H1 (cell line): Measurements from ENCODE around the gene CBARP. TPM values are rescaled to one million over a fixed set of nuclear protein-coding genes. Genes with fewer than 3 reads are reported as not detected.

Source experiments
- BACH1 ChIP-seq: IDR thresholded peaks from 2 replicates; pipeline ENCODE4 v1.6.1; 2012; ENCODE audit warnings: low read length, improper control_type of control experiment
- CHD1 ChIP-seq: IDR thresholded peaks from 2 replicates; pipeline ENCODE4 v1.6.1; 2012; ENCODE audit warnings: low read depth, low read length, improper control_type of control experiment
- CHD7 ChIP-seq: fragments of 300-600 bp; sonication (generic); IDR thresholded peaks from 2 replicates; pipeline ENCODE4 v1.7.1; 2012; ENCODE audit warnings: low read length, moderate library complexity, mild to moderate bottlenecking, inconsistent platforms; ENCODE audit not compliant: insufficient replicate concordance
- CREB1 ChIP-seq: IDR thresholded peaks from 2 replicates; pipeline ENCODE4 v1.6.1; 2012; ENCODE audit warnings: inconsistent platforms
- EGR1 ChIP-seq: IDR thresholded peaks from 2 replicates; pipeline ENCODE4 v1.6.1; 2011; ENCODE audit warnings: low read depth, low read length, borderline replicate concordance
- EZH2 ChIP-seq: fragments of 200-600 bp; sonication (generic); IDR thresholded peaks from 2 replicates; pipeline ENCODE4 v1.7.1; 2012; ENCODE audit warnings: low read depth, mild to moderate bottlenecking, moderate library complexity, low read length, inconsistent platforms; ENCODE audit not compliant: severe bottlenecking
- RFX5 ChIP-seq: IDR thresholded peaks from 2 replicates; pipeline ENCODE4 v1.6.1; 2011; ENCODE audit warnings: low read depth, low read length, improper control_type of control experiment, borderline replicate concordance
- TAF7 ChIP-seq: optimal IDR thresholded peaks from 2 replicates; pipeline ENCODE3; 2011; ENCODE audit warnings: low read depth, mild to moderate bottlenecking, inconsistent platforms, low read length, moderate library complexity, borderline replicate concordance
- ZNF274 ChIP-seq: IDR thresholded peaks from 2 replicates; pipeline ENCODE4 v1.7.0; 2012; ENCODE audit warnings: low read length, borderline replicate concordance; ENCODE audit errors: extremely low read depth
- polyA plus RNA-seq, 7 experiments: library from polyadenylated mRNA; depleted of rRNA in 3 of 7; stranded (reverse) in 5 of 7; unstranded in 2 of 7; fragments of >200 nt in 5 of 7; fragments of 200-250 nt in 2 of 7; gene quantifications; 1 replicate in 5 of 7; 2 replicates in 1 of 7; 4 replicates in 1 of 7; pipeline versions ENCODE4 v1.2.1 to v1.2.3, GENCODE V29; 2011 to 2013; ENCODE audit warnings: missing spikeins in 2 of 7, mixed read lengths in 2 of 7
- total RNA-seq: library from RNA; stranded (reverse); fragmentation: NEBNext Ultra II Directional; extraction: Animal tissue kit (Norgen Biotek cat#: 25700); gene quantifications from 2 replicates; pipeline ENCODE4 v1.2.1, GENCODE V29; 2021

Gene CBARP
- total and polyA plus RNA-seq, 2 of the 8 experiments (the other 6 are each of a cell fraction or from before 2014, with no cell fraction given), result 4.9 to 14.7 TPM

GRCh38 chr19:1231729-1232637 lies 5.8 kb downstream of the CBARP start (continued):
- TF ChIP-seq CHD7 (no peak), RFX5 (no peak), ZNF274 (no peak), CREB1 (no peak), TAF7 (no peak), EGR1 (no peak), BACH1 (no peak), CHD1 (no peak), EZH2 (no peak)
- TF ChIP-seq, all 59 proteins: peak for 0
